Smooth muscle cell (in vitro differentiated cells): ENCODE data around the gene KCTD12. TPM values are rescaled to one million over a fixed set of nuclear protein-coding genes. Genes with fewer than 3 reads are reported as not detected.
A peak's percentile ranks its signal among the peaks of the same experiment; 100 is the strongest.

ENCODE experiments used
- DNase-seq: peaks from one replicate; lab custom pipeline; 2025; ENCODE audit not compliant: unreplicated experiment; lab: John Stamatoyannopoulos, UW
- H2AFZ ChIP-seq: fragments of 200-600 bp; sonication (generic); 2 replicates; pipeline ENCODE4 v1.6.0; 2016; ENCODE audit warnings: antibody characterized with exemption, low read depth, mild to moderate bottlenecking
- H3F3A ChIP-seq: fragments of 200-600 bp; sonication (generic); 2 replicates; pipeline ENCODE4 v1.6.0; 2017; ENCODE audit warnings: antibody characterized with exemption, low read depth
- H3K27ac ChIP-seq: fragments of 200-600 bp; sonication (generic); 2 replicates; pipeline ENCODE4 v1.5.1; 2016; ENCODE audit warnings: low read depth, mild to moderate bottlenecking
- H3K27me3 ChIP-seq: fragments of 200-600 bp; sonication (generic); 2 replicates; pipeline ENCODE4 v1.6.1; 2016; ENCODE audit warnings: low read depth, mild to moderate bottlenecking
- H3K36me3 ChIP-seq: fragments of 200-600 bp; sonication (generic); 2 replicates; pipeline ENCODE4 v1.5.1; 2016; ENCODE audit warnings: low read depth
- H3K4me1 ChIP-seq: fragments of 200-600 bp; sonication (generic); 2 replicates; pipeline ENCODE4 v1.5.1; 2016; ENCODE audit warnings: low read depth
- H3K4me2 ChIP-seq: fragments of 200-600 bp; sonication (generic); 2 replicates; pipeline ENCODE4 v1.6.0; 2016; ENCODE audit warnings: mild to moderate bottlenecking
- H3K4me3 ChIP-seq: fragments of 200-600 bp; sonication (generic); 2 replicates; pipeline ENCODE4 v1.5.1; 2016; ENCODE audit warnings: mild to moderate bottlenecking
- H3K79me2 ChIP-seq: fragments of 200-600 bp; sonication (generic); 2 replicates; pipeline ENCODE4 v1.6.0; 2016; ENCODE audit warnings: low read depth, mild to moderate bottlenecking
- H3K9ac ChIP-seq: fragments of 200-600 bp; sonication (generic); 2 replicates; pipeline ENCODE4 v1.6.0; 2016; ENCODE audit warnings: low read depth
- H3K9me3 ChIP-seq: fragments of 200-600 bp; sonication (generic); replicated peaks from 2 replicates; pipeline ENCODE4 v1.5.1; 2016; ENCODE audit warnings: low read depth
- H4K20me1 ChIP-seq: fragments of 200-600 bp; sonication (generic); 2 replicates; pipeline ENCODE4 v1.6.0; 2016; ENCODE audit warnings: low read depth
- WGBS: methylation state at CpG from one replicate; pipeline ENCODE4 v1.1.7; 2016; ENCODE audit warnings: low lambda C conversion rate; 5-methylcytosine and 5-hydroxymethylcytosine counted together
- polyA plus RNA-seq: library from polyadenylated mRNA; unstranded; fragments of >200 nt; fragmentation: Nextera tagmentation; extraction: Ambion mirVana; gene quantifications from 2 replicates; pipeline ENCODE4 v1.2.1, GENCODE V29; 2016
- total RNA-seq: library from RNA; depleted of rRNA; stranded (reverse); fragments of >200 nt; gene quantifications from 2 replicates; pipeline ENCODE4 v1.2.3, GENCODE V29; 2014
- TF ChIP-seq, protein P1 (sequence below): fragments of 200-600 bp; sonication (generic); IDR thresholded peaks from 2 replicates; pipeline ENCODE4 v1.5.1; 2017; ENCODE audit warnings: borderline replicate concordance, mild to moderate bottlenecking, antibody characterized with exemption; ENCODE audit not compliant: insufficient read depth, poor library complexity, severe bottlenecking

The KCTD12 gene
- total and polyA plus RNA-seq, 2 experiments from 2014 or later = 48.5 to 311 TPM

DNA sequence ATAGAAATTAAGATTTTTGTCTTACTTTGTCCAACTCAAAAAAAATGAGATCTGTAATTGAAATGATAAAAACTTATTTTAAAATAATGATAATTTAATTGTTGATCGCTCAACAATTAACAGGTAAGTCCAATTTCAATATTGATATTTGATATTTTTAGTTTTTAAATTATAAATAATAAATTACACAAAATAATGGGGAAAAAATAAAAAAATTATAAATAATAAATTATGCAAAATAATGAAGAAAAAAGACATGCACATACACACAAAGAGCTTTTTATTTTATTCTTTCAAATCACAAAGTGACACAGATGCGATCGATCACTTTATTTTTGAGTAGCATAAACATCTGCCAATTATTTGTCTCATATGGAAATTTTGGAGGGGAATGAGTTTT lies 40.8 kb downstream of the KCTD12 start:
- Histone ChIP-seq H3K4me3 (no peak overlapping the region), H3K9me3 (no peaks in the 10 kb centered on the region), H3K9ac (no peak overlapping the region), H3F3A (no peaks in the 10 kb centered on the region), H3K4me2 (no peak overlapping the region), H3K4me1 (no peaks in the 10 kb centered on the region), H3K79me2 (no peaks in the 10 kb centered on the region), H2AFZ (no peak overlapping the region), H3K27ac (no peak overlapping the region), H3K36me3 (no peaks in the 10 kb centered on the region), H3K27me3 (no peaks in the 10 kb centered on the region), H4K20me1 (no peaks in the 10 kb centered on the region)
- WGBS = 99% methylated on average over 3 of the region's 3 CpGs
- TF ChIP-seq, protein P1, sequence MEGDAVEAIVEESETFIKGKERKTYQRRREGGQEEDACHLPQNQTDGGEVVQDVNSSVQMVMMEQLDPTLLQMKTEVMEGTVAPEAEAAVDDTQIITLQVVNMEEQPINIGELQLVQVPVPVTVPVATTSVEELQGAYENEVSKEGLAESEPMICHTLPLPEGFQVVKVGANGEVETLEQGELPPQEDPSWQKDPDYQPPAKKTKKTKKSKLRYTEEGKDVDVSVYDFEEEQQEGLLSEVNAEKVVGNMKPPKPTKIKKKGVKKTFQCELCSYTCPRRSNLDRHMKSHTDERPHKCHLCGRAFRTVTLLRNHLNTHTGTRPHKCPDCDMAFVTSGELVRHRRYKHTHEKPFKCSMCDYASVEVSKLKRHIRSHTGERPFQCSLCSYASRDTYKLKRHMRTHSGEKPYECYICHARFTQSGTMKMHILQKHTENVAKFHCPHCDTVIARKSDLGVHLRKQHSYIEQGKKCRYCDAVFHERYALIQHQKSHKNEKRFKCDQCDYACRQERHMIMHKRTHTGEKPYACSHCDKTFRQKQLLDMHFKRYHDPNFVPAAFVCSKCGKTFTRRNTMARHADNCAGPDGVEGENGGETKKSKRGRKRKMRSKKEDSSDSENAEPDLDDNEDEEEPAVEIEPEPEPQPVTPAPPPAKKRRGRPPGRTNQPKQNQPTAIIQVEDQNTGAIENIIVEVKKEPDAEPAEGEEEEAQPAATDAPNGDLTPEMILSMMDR = no peak
- no peak for DNase-seq

DNA sequence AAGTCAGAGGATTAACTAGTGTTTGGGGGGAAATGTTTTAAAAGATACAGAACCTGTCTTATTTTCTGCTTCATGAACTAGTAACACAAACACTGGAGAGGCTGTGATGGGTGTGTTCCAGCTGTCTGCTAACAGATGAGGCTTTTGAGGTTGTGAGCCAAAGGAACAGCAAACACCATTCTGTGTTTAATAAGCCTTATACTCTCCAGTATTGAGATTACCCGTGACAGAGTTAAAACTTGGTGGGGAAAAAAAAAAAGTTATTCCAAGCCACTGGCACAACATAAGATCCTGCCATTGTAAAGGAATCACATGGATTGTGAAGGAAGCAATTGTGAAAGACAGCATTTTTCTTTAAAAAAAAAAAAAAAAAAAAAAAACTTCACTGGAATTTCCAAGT lies 48.4 kb downstream of the KCTD12 start:
- Histone ChIP-seq H3K27ac (no peak overlapping the region), H3K9me3 (no peaks in the 10 kb centered on the region), H3K4me2 (no peak overlapping the region), H3F3A (no peaks in the 10 kb centered on the region), H3K4me3 (no peak overlapping the region), H3K79me2 (no peaks in the 10 kb centered on the region), H3K36me3 (no peaks in the 10 kb centered on the region), H3K9ac (no peak overlapping the region), H4K20me1 (no peaks in the 10 kb centered on the region), H3K27me3 (no peaks in the 10 kb centered on the region), H3K4me1 (no peaks in the 10 kb centered on the region), H2AFZ (no peak overlapping the region)
- no peak for DNase-seq
- TF ChIP-seq, protein P1 = no peak
- 38% methylated on average over 1 of the region's 1 CpG for WGBS

DNA sequence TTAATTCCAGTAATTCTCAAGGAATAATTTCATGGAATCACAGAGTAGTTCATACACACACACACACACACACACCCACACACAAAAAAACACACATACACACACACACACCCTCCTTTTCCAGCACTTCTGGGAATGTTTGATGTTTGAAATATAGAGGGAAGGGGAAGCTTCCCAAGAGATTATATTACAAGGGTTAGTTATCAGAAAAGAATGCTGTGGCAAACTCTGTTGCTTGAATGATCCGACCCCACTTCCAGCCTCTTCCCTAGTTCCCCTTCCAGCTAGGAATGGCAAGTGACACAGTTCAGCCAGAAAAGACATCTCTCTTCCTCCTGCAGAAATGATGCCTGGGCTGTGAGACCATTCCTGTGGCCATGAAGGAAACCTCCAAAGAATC lies 49.9 kb downstream of the KCTD12 start:
- Histone ChIP-seq H3K36me3 (no peaks in the 10 kb centered on the region), H2AFZ (no peak overlapping the region), H3K4me3 (no peak overlapping the region), H3K9ac (no peak overlapping the region), H3K27ac (no peak overlapping the region), H3K4me2 (peak overlapping the region; percentile 10), H4K20me1 (no peaks in the 10 kb centered on the region), H3K9me3 (no peaks in the 10 kb centered on the region), H3K27me3 (no peaks in the 10 kb centered on the region), H3K79me2 (no peaks in the 10 kb centered on the region), H3F3A (no peaks in the 10 kb centered on the region), H3K4me1 (no peaks in the 10 kb centered on the region)
- no peak for DNase-seq
- TF ChIP-seq, protein P1 = no peak
- WGBS = 6% methylated on average over 1 of the region's 1 CpG

DNA sequence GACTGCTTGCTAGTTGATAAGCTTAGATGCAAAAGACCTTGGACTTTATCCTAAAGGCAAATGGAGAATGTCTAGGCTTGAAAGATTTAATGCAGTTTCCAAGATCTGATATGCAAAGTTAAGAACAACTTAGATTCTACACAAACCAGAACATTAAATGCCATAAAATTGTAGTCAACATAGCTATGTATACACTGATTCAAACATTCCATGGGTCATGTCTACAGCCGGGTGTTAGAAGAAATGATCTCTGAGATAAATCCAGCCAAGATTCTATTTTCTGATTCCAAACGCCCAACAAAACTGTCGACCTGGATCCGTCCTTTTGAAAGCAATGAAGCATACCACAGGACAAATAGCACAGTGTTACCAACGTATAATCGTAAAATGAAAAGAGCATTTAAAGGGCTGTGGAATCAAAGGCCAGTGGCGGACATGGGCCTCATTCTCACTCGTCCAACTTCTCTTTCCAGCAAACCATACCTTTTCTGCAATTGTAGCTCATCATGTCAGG lies 52.7 kb downstream of the KCTD12 start:
- Histone ChIP-seq H4K20me1 (no peaks in the 10 kb centered on the region), H3K79me2 (no peaks in the 10 kb centered on the region), H3K27ac (no peak overlapping the region), H3K36me3 (no peaks in the 10 kb centered on the region), H2AFZ (no peak overlapping the region), H3K4me2 (no peak overlapping the region), H3K4me1 (no peaks in the 10 kb centered on the region), H3F3A (no peaks in the 10 kb centered on the region), H3K9me3 (no peaks in the 10 kb centered on the region), H3K9ac (no peak overlapping the region), H3K27me3 (no peaks in the 10 kb centered on the region), H3K4me3 (no peak overlapping the region)
- TF ChIP-seq, protein P1 = no peak
- 80% methylated on average over 8 of the region's 8 CpGs for WGBS
- DNase-seq = no peak
